HG03060 (cell line): Measurements from ENCODE around the gene ARL6IP4.

Experiments
- ATAC-seq: cut with Tn5 transposase; IDR thresholded peaks from one replicate; pipeline ENCODE4 v1.9.1; 2021; ENCODE audit warnings: low read depth, moderate number of reproducible peaks; ENCODE audit not compliant: unreplicated experiment

The ARL6IP4 gene

GRCh38 chr12:122958198-122958888 is 22.1 kb upstream of the ARL6IP4 start:
- no peak for ATAC-seq

GRCh38 chr12:122959566-122960192 is 20.8 kb upstream of the ARL6IP4 start:
- no peak for ATAC-seq

GRCh38 chr12:122960193-122960569 is 20.3 kb upstream of the ARL6IP4 start:
- no peak for ATAC-seq

- ATAC-seq = no peak
Measured at GRCh38 chr12:122961531-122962329, 18.8 kb upstream of the ARL6IP4 start.

GRCh38 chr12:122963941-122964265 is 16.6 kb upstream of the ARL6IP4 start:
- no peak for ATAC-seq

- no peak for ATAC-seq
Measured at GRCh38 chr12:122964439-122965257, 15.8 kb upstream of the ARL6IP4 start.

- ATAC-seq = no peak
Measured at GRCh38 chr12:122965321-122965751, 15.1 kb upstream of the ARL6IP4 start.

- no peak for ATAC-seq
Measured at GRCh38 chr12:122965851-122966742, 14.4 kb upstream of the ARL6IP4 start, which contains the start of gene ABCB9. Gene ABCB9, minus strand, starts transcription at chr12:122966463. Its CDS starts 6,228 bp downstream, at chr12:122960235.

- no peak for ATAC-seq
Measured at GRCh38 chr12:122966743-122967550, 13.5 kb upstream of the ARL6IP4 start.

GRCh38 chr12:122968104-122968503 is 12.4 kb upstream of the ARL6IP4 start:
- no peak for ATAC-seq

GRCh38 chr12:122969676-122970075 is 10.8 kb upstream of the ARL6IP4 start:
- no peak for ATAC-seq

- ATAC-seq = peak; percentile 81
Measured at GRCh38 chr12:122974274-122974891, 6.1 kb upstream of the ARL6IP4 start.

GRCh38 chr12:122974892-122975789 is 5.3 kb upstream of the ARL6IP4 start, which contains the start of gene OGFOD2:
Gene OGFOD2, plus strand, starts transcription at chr12:122975244. Its CDS starts 8 bp downstream, at chr12:122975252.
- peak; percentile 41 for ATAC-seq

GRCh38 chr12:122975790-122976647 is 4.5 kb upstream of the ARL6IP4 start:
- ATAC-seq = no peak

- ATAC-seq = no peak
Measured at GRCh38 chr12:122976648-122976975, 3.9 kb upstream of the ARL6IP4 start.

- ATAC-seq = no peak
Measured at GRCh38 chr12:122977153-122977552, 3.3 kb upstream of the ARL6IP4 start.
